Heart right ventricle (tissue), 16 donors: ENCODE measurements around the gene SVOP. TPM values are rescaled to one million over a fixed set of nuclear protein-coding genes. Genes with fewer than 3 reads are reported as not detected.

Experiments used
- ATAC-seq, 8 donors: fragments of 200-7000 bp; cut with Tn5 transposase; one replicate each; pipeline ENCODE4 v1.9.1; 2020; ENCODE audit warnings: mild to moderate bottlenecking in 8 of 8, moderate library complexity in 8 of 8, moderate number of reproducible peaks in 1 of 8
- DNase-seq, 2 donors: peaks; one replicate each; pipeline ENCODE4 v3.0.0-alpha.2; 2020
- H3K27ac ChIP-seq, 10 donors: fragments of 200-600 bp; sonication (generic) in 2 of 10; one replicate each; pipeline versions ENCODE4 v1.5.0 to v1.8.0; 2020 to 2022; ENCODE audit warnings: mild to moderate bottlenecking in 3 of 10
- H3K27me3 ChIP-seq, 7 donors: fragments of 200-600 bp; one replicate each; pipeline ENCODE4 v1.8.0; 2021 to 2022; ENCODE audit warnings: mild to moderate bottlenecking in 2 of 7
- H3K36me3 ChIP-seq, 9 donors: fragments of 200-600 bp; sonication (generic) in 1 of 9; one replicate each; pipeline versions ENCODE4 v1.5.0 to v1.8.0; 2020 to 2022; ENCODE audit warnings: mild to moderate bottlenecking in 2 of 9
- H3K4me1 ChIP-seq, 9 donors: fragments of 200-600 bp; sonication (generic) in 1 of 9; one replicate each; pipeline versions ENCODE4 v1.5.0 to v1.8.0; 2020 to 2022; ENCODE audit warnings: mild to moderate bottlenecking in 4 of 9
- H3K4me3 ChIP-seq, 10 donors: fragments of 200-600 bp; sonication (generic) in 2 of 10; one replicate each; pipeline versions ENCODE4 v1.5.0 to v1.8.0; 2020 to 2022; ENCODE audit warnings: mild to moderate bottlenecking in 7 of 10, moderate library complexity in 2 of 10
- H3K9me3 ChIP-seq, 11 donors: fragments of 200-600 bp in 10 of 11; sonication (generic) in 2 of 11; one replicate each; pipeline versions ENCODE4 v1.5.0 to v1.8.0; 2013 to 2022; ENCODE audit warnings: mild to moderate bottlenecking in 2 of 11, control low read depth in 1 of 11, moderate library complexity in 1 of 11
- CTCF ChIP-seq, 9 donors: fragments of 200-600 bp; sonication (generic) in 2 of 9; IDR thresholded peaks; one replicate each; pipeline versions ENCODE4 v1.5.0 to v1.8.0; 2021 to 2022; ENCODE audit warnings: antibody characterized with exemption in 9 of 9, mild to moderate bottlenecking in 5 of 9, moderate library complexity in 1 of 9
- WGBS, 2 donors: extraction: QIAGEN DNeasy Blood & Tissue Kit; methylation state at CpG; one replicate each; pipeline ENCODE4 v1.1.7; 2013; ENCODE audit warnings: inconsistent platforms in 1 of 2; 5-methylcytosine and 5-hydroxymethylcytosine counted together
- intact Hi-C, 10 donors: fragments of 100-400 bp; cut with DNase I; formaldehyde crosslinking; loops; one replicate each; pipeline versions ENCODE4 v1.11.1 to v1.14.2; 2022
- polyA plus RNA-seq, 2 donors: library from polyadenylated mRNA; stranded (reverse); fragments of 200-250 nt; gene quantifications; one replicate each; pipeline ENCODE4 v1.2.3, GENCODE V29; 2013
- total RNA-seq, 10 donors: library from RNA; stranded (reverse); fragmentation: NEBNext Ultra II Directional in 3 of 10; extraction: Animal tissue kit (Norgen Biotek cat#: 25700) in 3 of 10; gene quantifications; one replicate each; pipeline versions ENCODE4 v1.2.1 to v1.2.4, GENCODE V29; 2021 to 2023
- donor health status: Arrhythmogenic right ventricular cardiomyopathy.
- donor health status: ischemic (EF 13 %, LVEDD 7.1; RV severe dilation, severe dysfunction).
- donor health status: healthy with polysubstance abuse.
- donor health status: DM: no; HTN: yes; CAD: no.
- donor health status: DM: no; HTN: no; CAD: no.
- donor health status: ischemic (EF 25% LVEDD 6.9; RV normal size, moderate dysfunction).
- donor health status: ischemic (EF 25% LVEDD 5.7; RV mildly dilated, moderate dysfunction).
- donor health status: healthy.
- donor health status: DM: yes; HTN: yes; CAD: no.
- donor health status: Ischemic cardiomyopathy.
- donor health status: ischemic (EF 35%, LVEDD 5.7; RV mildly dilated, moderate dysfunction).
- donor health status: nonischemic (EF 11% LVEDD 7.7; RV severe dilation, severe dysfunction).
- donor health status: DM: yes; HTN: yes; CAD: no.
- donor health status: PGD.
- donor health status: ischemic (EF 29% LVEDD 5.4; RV normal size, mild dysfunction).
- donor health status: nonischemic (EF 23%, LVEDD 6.1; RV moderate dilation, normal function).

SVOP gene
- total and polyA plus RNA-seq, 12 donors, result 0.17 to 2.8 (median 2.0) TPM

- no peaks in the 10 kb centered on the region for H3K36me3 ChIP-seq
- no peak overlapping the region for H3K4me3 ChIP-seq
- H3K27me3 ChIP-seq, result no peaks in the 10 kb centered on the region
- peaks cover 0 to 2% (median 0%) of the 10 kb centered on the region in 9 donors for H3K4me1 ChIP-seq
- no peaks in the 10 kb centered on the region for H3K9me3 ChIP-seq
- ATAC-seq (no peak), DNase-seq (no peak)
- TF ChIP-seq CTCF (IDR thresholded peaks at IDR 0.05), result no peak
- intact Hi-C loops, result no loop called here
- no peak overlapping the region for H3K27ac ChIP-seq
- WGBS, 2 donors, result 82% methylated on average over 7 of the region's 7 CpGs
These were observed 85.6 kb downstream of the SVOP start for GRCh38 chr12:108935159-108935763.

- no peak overlapping the region for H3K4me3 ChIP-seq
- no peak for TF ChIP-seq CTCF (IDR thresholded peaks at IDR 0.05)
- WGBS, 2 donors, result 70 to 77% methylated on average over 6 of the region's 6 CpGs
- no peaks in the 10 kb centered on the region for H3K36me3 ChIP-seq
- H3K27me3 ChIP-seq, result no peaks in the 10 kb centered on the region
- ATAC-seq (no peak), DNase-seq (no peak)
- H3K27ac ChIP-seq, result no peak overlapping the region
- no peaks in the 10 kb centered on the region for H3K9me3 ChIP-seq
- intact Hi-C loops, result no loop called here
- H3K4me1 ChIP-seq, result peaks cover 0 to 6% (median 0%) of the 10 kb centered on the region in 9 donors
These were observed 86.9 kb downstream of the SVOP start for GRCh38 chr12:108933949-108934348.

GRCh38 chr12:108930756-108931155 is 90.1 kb downstream of the SVOP start:
- H3K9me3 ChIP-seq, result peaks cover 0 to 6% (median 0%) of the 10 kb centered on the region in 11 donors

GRCh38 chr12:108930155-108930554 is 90.7 kb downstream of the SVOP start:
- no peak for TF ChIP-seq CTCF (IDR thresholded peaks at IDR 0.05)
- WGBS, 2 donors, result 65 to 67% methylated on average over 5 of the region's 5 CpGs
- Histone ChIP-seq H3K27ac (no peak overlapping the region), H3K4me3 (no peak overlapping the region), H3K9me3 (peaks cover 0 to 6% (median 0%) of the 10 kb centered on the region in 11 donors), H3K36me3 (no peaks in the 10 kb centered on the region), H3K27me3 (no peaks in the 10 kb centered on the region), H3K4me1 (peaks cover 0 to 6% (median 0%) of the 10 kb centered on the region in 9 donors)
- DNase-seq (no peak), ATAC-seq (no peak)
- intact Hi-C loops, result no loop called here

More at GRCh38 chr12:108930756-108931155, 90.1 kb downstream of the SVOP start:
- WGBS, 2 donors, result 88 to 94% methylated on average over 3 of the region's 3 CpGs
- ATAC-seq (no peak), DNase-seq (no peak)
- Histone ChIP-seq H3K27ac (no peak overlapping the region), H3K27me3 (no peaks in the 10 kb centered on the region), H3K4me1 (peaks cover 0 to 6% (median 0%) of the 10 kb centered on the region in 9 donors), H3K4me3 (no peak overlapping the region), H3K36me3 (no peaks in the 10 kb centered on the region)
- no peak for TF ChIP-seq CTCF (IDR thresholded peaks at IDR 0.05)
- intact Hi-C loops, result no loop called here
